Kidney (tissue), 14 donors: Measurements from ENCODE around the gene KREMEN1. TPM values are rescaled to one million over a fixed set of nuclear protein-coding genes. Genes with fewer than 3 reads are reported as not detected.

Source experiments
- DNase-seq, 5 donors: peaks; one replicate each; pipeline ENCODE4 v3.0.0-alpha.2; 2013 to 2020
- FAIRE-seq: peaks from 2 replicates; lab custom pipeline; 2012; peaks lifted over from hg19 to GRCh38; lab: Jason Lieb, UNC
- H3K27ac ChIP-seq, 2 donors: one replicate each; pipeline ENCODE4 v1.7.0; 2013; ENCODE audit warnings: low read depth in 2 of 2, low read length in 2 of 2, inconsistent platforms in 1 of 2
- H3K27me3 ChIP-seq: one replicate; pipeline ENCODE4 v1.7.1; 2013; ENCODE audit warnings: low read length, inconsistent platforms; ENCODE audit not compliant: control insufficient read depth, insufficient read depth
- H3K36me3 ChIP-seq, 3 donors: one replicate each; pipeline versions ENCODE4 v1.7.0 to v1.7.1; 2013; ENCODE audit warnings: low read length in 3 of 3, control low read depth in 1 of 3, inconsistent platforms in 1 of 3; ENCODE audit not compliant: insufficient read depth in 3 of 3, control insufficient read depth in 2 of 3
- H3K4me1 ChIP-seq, 3 donors: one replicate each; pipeline versions ENCODE4 v1.7.0 to v1.7.1; 2013; ENCODE audit warnings: low read length in 3 of 3, inconsistent platforms in 1 of 3, low read depth in 1 of 3; ENCODE audit not compliant: control insufficient read depth in 2 of 3, insufficient read depth in 2 of 3
- H3K4me3 ChIP-seq, 3 donors: one replicate each; pipeline versions ENCODE4 v1.7.0 to v1.8.1; 2013; ENCODE audit warnings: low read length in 3 of 3, control low read depth in 1 of 3, inconsistent platforms in 1 of 3
- H3K9ac ChIP-seq, 3 donors: one replicate each; pipeline versions ENCODE4 v1.7.0 to v1.7.1; 2013; ENCODE audit warnings: low read length in 3 of 3, control low read depth in 1 of 3, inconsistent platforms in 1 of 3
- H3K9me3 ChIP-seq, 3 donors: one replicate each; pipeline versions ENCODE4 v1.7.0 to v1.7.1; 2013; ENCODE audit warnings: low read length in 3 of 3, control low read depth in 1 of 3, inconsistent platforms in 1 of 3; ENCODE audit not compliant: control insufficient read depth in 2 of 3, insufficient read depth in 1 of 3
- CTCF ChIP-seq: IDR thresholded peaks from 3 replicates; pipeline ENCODE4 v1.5.1; 2012; ENCODE audit warnings: mild to moderate bottlenecking, moderate library complexity, borderline replicate concordance; ENCODE audit not compliant: insufficient read depth; ENCODE audit errors: extremely low read depth
- intact Hi-C: fragments of 100-400 bp; cut with DNase I; formaldehyde crosslinking; loops from one replicate; pipeline ENCODE4 v1.11.1; 2022
- polyA plus RNA-seq: library from polyadenylated mRNA; stranded (reverse); fragments of 350-450 nt; fragmentation: Illumina TruSeq; extraction: RNeasy Lipid Tissue Mini Kit (QIAGEN cat#74804); gene quantifications from one replicate; pipeline ENCODE4 v1.2.3, GENCODE V29; 2014; ENCODE audit warnings: low read depth, low replicate concordance; ENCODE audit not compliant: insufficient read depth
- total RNA-seq: library from RNA; stranded (reverse); fragmentation: NEBNext Ultra II Directional; extraction: Animal tissue kit (Norgen Biotek cat#: 25700); gene quantifications from one replicate; pipeline ENCODE4 v1.2.1, GENCODE V29; 2021
- donor health status: control.
- donor health status: control.
- donor health status: control.
- donor health status: control.
- donor health status: control.
- donor health status: DM: yes; HTN: yes; CAD: no.
- donor health status: Normal renal cell carcinoma (clear cell type).

Gene KREMEN1
- total and polyA plus RNA-seq, 2 donors from 2014 or later: 9.3 to 16.2 TPM

GRCh38 chr22:29204455-29205183, 131.8 kb downstream of the KREMEN1 start:
- intact Hi-C loops: no loop called here
- H3K36me3 ChIP-seq: no peaks in the 10 kb centered on the region
- TF ChIP-seq CTCF: no peak
- FAIRE-seq (no peak), DNase-seq (peak in 1 of 5 donors; percentile 50)
- peak overlapping the region in 1 of 2 donors; percentile 60 for H3K27ac ChIP-seq
- H3K27me3 ChIP-seq: no peaks in the 10 kb centered on the region
- peaks cover 0 to 44% (median 7%) of the 10 kb centered on the region in 3 donors for H3K4me1 ChIP-seq
- H3K4me3 ChIP-seq: peak overlapping the region in 1 of 3 donors; percentile 51
- no peaks in the 10 kb centered on the region for H3K9me3 ChIP-seq
- peak overlapping the region in 2 of 3 donors; percentile 0 to 24 for H3K9ac ChIP-seq

- intact Hi-C loops: no loop called here
- FAIRE-seq (no peak), DNase-seq (no peak)
- no peaks in the 10 kb centered on the region for H3K36me3 ChIP-seq
- H3K4me3 ChIP-seq: peak overlapping the region in 2 of 3 donors; percentile 26 to 51
- peak overlapping the region; percentile 51 to 77 for H3K27ac ChIP-seq
- H3K9ac ChIP-seq: peak overlapping the region in 1 of 3 donors; percentile 0
- H3K4me1 ChIP-seq: peaks cover 0 to 42% (median 7%) of the 10 kb centered on the region in 3 donors
- no peaks in the 10 kb centered on the region for H3K27me3 ChIP-seq
- H3K9me3 ChIP-seq: no peaks in the 10 kb centered on the region
- no peak for TF ChIP-seq CTCF
Observed at GRCh38 chr22:29205252-29205593, 132.4 kb downstream of the KREMEN1 start.

- H3K27ac ChIP-seq: peak within 1 kb of the TSS; percentile 51 to 77
- H3K27me3 ChIP-seq: no peaks in the 10 kb centered on the region
- intact Hi-C loops: no loop called here
- H3K36me3 ChIP-seq: no peaks in the 10 kb centered on the region
- H3K9me3 ChIP-seq: no peaks in the 10 kb centered on the region
- FAIRE-seq (no peak), DNase-seq (peak; percentile 53 to 80 (median 75))
- no peak for TF ChIP-seq CTCF
- H3K4me1 ChIP-seq: peaks cover 0 to 44% (median 7%) of the 10 kb centered on the region in 3 donors
- peak within 1 kb of the TSS; percentile 43 to 82 (median 69) for H3K9ac ChIP-seq
- H3K4me3 ChIP-seq: peak within 1 kb of the TSS; percentile 66 to 74 (median 68)
Observed at GRCh38 chr22:29205594-29206371, 132.9 kb downstream of the KREMEN1 start, which contains the start of gene EMID1. EMID1 (plus strand) TSS chr22:29205896; CDS start chr22:29206039, 143 bp downstream.
